ENCODE results near the gene IGF2R. TPM values are rescaled to one million over a fixed set of nuclear protein-coding genes. Genes with fewer than 3 reads are reported as not detected.
A peak's percentile ranks its signal among the peaks of the same experiment; 100 is the strongest.

IGF2R gene
- total and polyA plus RNA-seq, 7 donors: 40.1 to 167 (median 113) TPM

DNA sequence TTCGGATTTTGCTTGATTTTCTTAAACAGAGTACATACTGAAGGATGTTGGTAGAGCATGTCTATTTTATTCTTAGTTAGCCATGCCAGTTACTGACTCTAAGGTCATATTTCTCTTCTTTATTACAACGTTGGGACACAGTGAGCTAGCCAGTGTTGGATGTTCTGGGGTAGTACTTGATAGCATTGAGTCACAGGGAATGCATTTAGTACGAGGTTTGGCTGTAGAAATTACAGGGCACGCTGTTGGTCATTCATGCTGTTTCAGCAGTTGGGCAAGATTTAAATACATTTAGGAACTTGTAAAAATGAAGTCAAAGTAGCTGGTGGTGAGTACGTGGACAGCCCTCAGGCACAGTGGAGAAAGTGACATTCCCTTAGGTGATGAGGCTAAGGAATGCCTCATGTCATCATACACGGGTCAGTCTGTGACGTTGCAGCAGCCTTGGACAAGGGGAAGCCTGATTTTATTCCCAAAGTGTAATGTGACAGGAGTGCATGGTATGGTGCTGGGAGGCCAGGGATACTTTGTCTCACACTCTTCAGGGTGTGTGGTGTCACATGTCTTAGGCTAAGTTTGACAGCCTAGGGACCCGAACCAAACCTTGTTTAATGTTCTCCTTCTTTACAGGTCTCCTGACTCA, 95.0 kb downstream of the IGF2R start:
- ATAC-seq (peak; percentile 89 to 92 (median 90)), DNase-seq (peak; percentile 47 to 75)
- no peak for TF ChIP-seq CTCF (IDR thresholded peaks at IDR 0.05)
- 35 to 49% (median 44%) methylated on average over 8 of the region's 8 CpGs for WGBS, 3 donors
- H3K9me3 ChIP-seq: no peaks in the 10 kb centered on the region
- H3K4me1 ChIP-seq: peaks cover 18% of the 10 kb centered on the region
- H3K4me3 ChIP-seq: peak overlapping the region; percentile 13
- H3K27ac ChIP-seq: peak overlapping the region; percentile 91
- H3K36me3 ChIP-seq (ENCODE audit: insufficient read depth in 1 of 2, low read depth in 1 of 2): peaks cover 0 to 85% of the 10 kb centered on the region in 2 donors
- H3K27me3 ChIP-seq (ENCODE audit: insufficient read depth in 3 of 3, low read length in 2 of 3): no peaks in the 10 kb centered on the region
- intact Hi-C loops (cut with DNase I): loop anchor here in 1 of 2 donors (5.0 kb wide), 1 partner anchor 277 kb away; the partner anchor contains the start of gene TCP1

- Histone ChIP-seq H3K27me3 (ENCODE audit: insufficient read depth in 3 of 3, low read length in 2 of 3) (no peaks in the 10 kb centered on the region), H3K27ac (peak overlapping the region; percentile 91), H3K9me3 (no peaks in the 10 kb centered on the region), H3K36me3 (ENCODE audit: insufficient read depth in 1 of 2, low read depth in 1 of 2) (peaks cover 4 to 85% of the 10 kb centered on the region in 2 donors), H3K4me3 (no peak overlapping the region), H3K4me1 (peaks cover 18% of the 10 kb centered on the region)
- TF ChIP-seq CTCF (IDR thresholded peaks at IDR 0.05): no peak
- intact Hi-C loops (cut with DNase I): no loop called here
- DNase-seq: no peak
- WGBS, 3 donors: 57 to 77% (median 68%) methylated on average over 9 of the region's 9 CpGs
- peak in 2 of 4 donors; percentile 32 to 46 for ATAC-seq
Observed at GRCh38 chr6:160065200-160065599, 96.3 kb downstream of the IGF2R start.

DNA sequence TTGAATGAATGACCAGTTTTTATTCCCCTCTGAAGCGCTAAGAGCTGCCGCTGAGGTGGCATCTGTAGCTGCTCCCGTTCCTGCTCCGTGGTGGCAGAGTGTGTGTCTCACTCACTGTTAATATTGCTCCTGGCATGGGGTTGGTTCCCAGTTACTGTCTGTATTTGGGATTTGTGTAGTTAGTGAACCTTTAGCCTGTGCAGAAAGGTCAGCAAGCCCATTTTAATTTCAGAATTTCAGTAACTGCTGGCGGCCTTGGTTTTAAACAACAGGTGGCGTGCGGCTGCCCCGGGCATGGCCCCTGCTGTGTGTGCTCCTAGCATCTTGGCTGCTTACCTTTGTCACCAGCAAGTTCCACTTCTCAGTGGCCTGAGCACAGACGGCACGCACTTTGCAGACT, 98.7 kb downstream of the IGF2R start:
- intact Hi-C loops (cut with DNase I): no loop called here
- Histone ChIP-seq H3K4me1 (peaks cover 18% of the 10 kb centered on the region), H3K9me3 (no peaks in the 10 kb centered on the region), H3K27me3 (ENCODE audit: insufficient read depth in 3 of 3, low read length in 2 of 3) (no peaks in the 10 kb centered on the region), H3K4me3 (no peak overlapping the region), H3K36me3 (ENCODE audit: insufficient read depth in 1 of 2, low read depth in 1 of 2) (peaks cover 14 to 85% of the 10 kb centered on the region in 2 donors), H3K27ac (peak overlapping the region; percentile 38)
- WGBS, 3 donors: 55 to 88% (median 75%) methylated on average over 10 of the region's 10 CpGs
- no peak for ATAC-seq
- TF ChIP-seq CTCF (IDR thresholded peaks at IDR 0.05): no peak
- DNase-seq: no peak

DNA sequence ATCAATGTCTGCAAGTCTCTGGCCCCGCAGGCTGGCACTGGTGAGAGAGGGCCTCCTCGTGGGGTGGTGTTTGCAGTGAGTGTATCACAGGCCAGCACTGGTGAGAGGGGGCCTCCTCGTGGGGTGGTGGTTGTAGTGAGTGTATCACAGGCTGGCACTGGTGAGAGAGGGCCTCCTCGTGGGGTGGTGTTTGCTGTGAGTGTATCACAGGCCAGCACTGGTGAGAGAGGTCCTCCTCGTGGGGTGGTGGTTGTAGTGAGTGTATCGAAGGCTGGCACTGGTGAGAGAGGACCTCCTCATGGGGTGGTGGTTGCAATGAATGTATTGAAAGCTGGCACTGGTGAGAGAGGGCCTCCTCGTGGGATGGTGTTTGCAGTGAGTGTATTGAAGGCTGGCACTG, 99.5 kb downstream of the IGF2R start:
- DNase-seq: no peak
- Histone ChIP-seq H3K4me1 (peaks cover 16% of the 10 kb centered on the region), H3K9me3 (no peaks in the 10 kb centered on the region), H3K27ac (no peak overlapping the region), H3K36me3 (ENCODE audit: insufficient read depth in 1 of 2, low read depth in 1 of 2) (peaks cover 16 to 86% of the 10 kb centered on the region in 2 donors), H3K4me3 (no peak overlapping the region), H3K27me3 (ENCODE audit: insufficient read depth in 3 of 3, low read length in 2 of 3) (no peaks in the 10 kb centered on the region)
- TF ChIP-seq CTCF (IDR thresholded peaks at IDR 0.05): no peak
- 70 to 87% (median 70%) methylated on average over 7 of the region's 7 CpGs for WGBS, 3 donors
- intact Hi-C loops (cut with DNase I): no loop called here
- no peak for ATAC-seq

- no peak for ATAC-seq
- intact Hi-C loops (cut with DNase I): no loop called here
- Histone ChIP-seq H3K27me3 (ENCODE audit: insufficient read depth in 3 of 3, low read length in 2 of 3) (no peaks in the 10 kb centered on the region), H3K36me3 (ENCODE audit: insufficient read depth in 1 of 2, low read depth in 1 of 2) (peaks cover 22 to 88% of the 10 kb centered on the region in 2 donors), H3K27ac (no peak overlapping the region), H3K9me3 (no peaks in the 10 kb centered on the region), H3K4me1 (peaks cover 13% of the 10 kb centered on the region), H3K4me3 (no peak overlapping the region)
- no peak for TF ChIP-seq CTCF (IDR thresholded peaks at IDR 0.05)
- DNase-seq: no peak
- 84 to 87% (median 85%) methylated on average over 9 of the region's 9 CpGs for WGBS, 3 donors
Observed at GRCh38 chr6:160069050-160069454, 100.2 kb downstream of the IGF2R start.
